A673 (cell line): ENCODE data around the gene VAV3.

Experiments
- EZH2 ChIP-seq: fragments of 200-600 bp; sonication (generic); IDR thresholded peaks from 2 replicates; pipeline ENCODE4 v1.6.1; 2017; ENCODE audit warnings: borderline replicate concordance, low read depth, mild to moderate bottlenecking, mixed read lengths, antibody characterized with exemption, low read length; ENCODE audit not compliant: poor library complexity, severe bottlenecking
- TF ChIP-seq, protein P1 (sequence below): fragments of 300-800, 200-600 bp; sonication (generic); conservative IDR thresholded peaks from 2 replicates; pipeline ENCODE4 v1.5.1; 2017; ENCODE audit warnings: low read depth, mild to moderate bottlenecking, antibody characterized with exemption, low read length, moderate library complexity, mixed read lengths

- TF ChIP-seq, protein P1, sequence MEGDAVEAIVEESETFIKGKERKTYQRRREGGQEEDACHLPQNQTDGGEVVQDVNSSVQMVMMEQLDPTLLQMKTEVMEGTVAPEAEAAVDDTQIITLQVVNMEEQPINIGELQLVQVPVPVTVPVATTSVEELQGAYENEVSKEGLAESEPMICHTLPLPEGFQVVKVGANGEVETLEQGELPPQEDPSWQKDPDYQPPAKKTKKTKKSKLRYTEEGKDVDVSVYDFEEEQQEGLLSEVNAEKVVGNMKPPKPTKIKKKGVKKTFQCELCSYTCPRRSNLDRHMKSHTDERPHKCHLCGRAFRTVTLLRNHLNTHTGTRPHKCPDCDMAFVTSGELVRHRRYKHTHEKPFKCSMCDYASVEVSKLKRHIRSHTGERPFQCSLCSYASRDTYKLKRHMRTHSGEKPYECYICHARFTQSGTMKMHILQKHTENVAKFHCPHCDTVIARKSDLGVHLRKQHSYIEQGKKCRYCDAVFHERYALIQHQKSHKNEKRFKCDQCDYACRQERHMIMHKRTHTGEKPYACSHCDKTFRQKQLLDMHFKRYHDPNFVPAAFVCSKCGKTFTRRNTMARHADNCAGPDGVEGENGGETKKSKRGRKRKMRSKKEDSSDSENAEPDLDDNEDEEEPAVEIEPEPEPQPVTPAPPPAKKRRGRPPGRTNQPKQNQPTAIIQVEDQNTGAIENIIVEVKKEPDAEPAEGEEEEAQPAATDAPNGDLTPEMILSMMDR: no peak
- TF ChIP-seq EZH2: no peak
These were observed 423.6 kb downstream of the VAV3 start for GRCh38 chr1:107541412-107541811.
